Natural killer cell (primary cell): Measurements from ENCODE around the gene PTH1R. TPM values are rescaled to one million over a fixed set of nuclear protein-coding genes. Genes with fewer than 3 reads are reported as not detected.

ENCODE experiments used
- ATAC-seq, 3 donors: fragments of 150-1000 bp in 2 of 3; fragments of 200-7000 bp in 1 of 3; cut with Tn5 transposase; 1 replicate in 1 of 3; 2 replicates in 2 of 3; pipeline ENCODE4 v1.10.0; 2021; ENCODE audit warnings: mild to moderate bottlenecking in 2 of 3, moderate library complexity in 2 of 3
- DNase-seq, 2 donors: peaks; one replicate each; pipeline versions ENCODE4 v3.0.0 to v3.0.0-alpha.2; 2013 to 2021; ENCODE audit warnings: mixed read lengths in 1 of 2
- H3K27ac ChIP-seq: one replicate; pipeline ENCODE4 v1.5.1; 2013; ENCODE audit warnings: mild to moderate bottlenecking, low read length
- H3K27me3 ChIP-seq: one replicate; pipeline ENCODE4 v1.6.1; 2013; ENCODE audit warnings: low read length; ENCODE audit not compliant: control insufficient read depth, insufficient read depth
- H3K36me3 ChIP-seq: one replicate; pipeline ENCODE4 v1.6.1; 2013; ENCODE audit warnings: low read length; ENCODE audit not compliant: control insufficient read depth, insufficient read depth
- H3K4me1 ChIP-seq: one replicate; pipeline ENCODE4 v1.6.1; 2013; ENCODE audit warnings: low read length; ENCODE audit not compliant: control insufficient read depth, insufficient read depth
- H3K4me3 ChIP-seq: one replicate; pipeline ENCODE4 v1.5.1; 2013; ENCODE audit warnings: low read length
- H3K9me3 ChIP-seq: one replicate; pipeline ENCODE4 v1.6.1; 2013; ENCODE audit warnings: low read length; ENCODE audit not compliant: control insufficient read depth, insufficient read depth
- H3K27ac Mint-ChIP-seq, 2 donors: one replicate each; pipeline ENCODE4 v1.8.0; 2022; ENCODE audit warnings: mild to moderate bottlenecking in 2 of 2, mixed read lengths in 2 of 2, moderate library complexity in 1 of 2
- H3K27me3 Mint-ChIP-seq, 2 donors: one replicate each; pipeline ENCODE4 v1.8.0; 2022; ENCODE audit warnings: low read depth in 2 of 2, mixed read lengths in 2 of 2
- H3K36me3 Mint-ChIP-seq: one replicate; pipeline ENCODE4 v1.8.0; 2022; ENCODE audit warnings: mixed read lengths
- H3K4me1 Mint-ChIP-seq, 2 donors: one replicate each; pipeline ENCODE4 v1.8.0; 2022; ENCODE audit warnings: mixed read lengths in 2 of 2
- H3K4me3 Mint-ChIP-seq: one replicate; pipeline ENCODE4 v1.8.0; 2022; ENCODE audit warnings: mild to moderate bottlenecking, moderate library complexity, mixed read lengths
- H3K9me3 Mint-ChIP-seq, 2 donors: one replicate each; pipeline ENCODE4 v1.8.0; 2022; ENCODE audit warnings: mixed read lengths in 2 of 2
- whole genome bisulfite sequencing: methylation state at CpG from one replicate; pipeline ENCODE4 v1.1.7; 2013; ENCODE audit warnings: missing lambda C conversion rate; ENCODE audit not compliant: insufficient coverage; 5-methylcytosine and 5-hydroxymethylcytosine counted together
- intact Hi-C: fragments of 100-400 bp; cut with micrococcal nuclease; formaldehyde crosslinking; loops from one replicate; pipeline ENCODE4 v1.14.2; 2022
- total RNA-seq, 4 donors: library from RNA; stranded (reverse); fragments of 120-200 nt in 1 of 4; gene quantifications; one replicate each; pipeline versions ENCODE4 v1.2.3 to v1.2.4, GENCODE V29; 2013 to 2022
- TF ChIP-seq, protein P1 (sequence below): fragments of 200-600 bp; IDR thresholded peaks from one replicate; pipeline ENCODE4 v1.8.0; 2022; ENCODE audit warnings: antibody characterized with exemption

Gene PTH1R
- total RNA-seq: not detected
- total RNA-seq (2013): not detected

DNA sequence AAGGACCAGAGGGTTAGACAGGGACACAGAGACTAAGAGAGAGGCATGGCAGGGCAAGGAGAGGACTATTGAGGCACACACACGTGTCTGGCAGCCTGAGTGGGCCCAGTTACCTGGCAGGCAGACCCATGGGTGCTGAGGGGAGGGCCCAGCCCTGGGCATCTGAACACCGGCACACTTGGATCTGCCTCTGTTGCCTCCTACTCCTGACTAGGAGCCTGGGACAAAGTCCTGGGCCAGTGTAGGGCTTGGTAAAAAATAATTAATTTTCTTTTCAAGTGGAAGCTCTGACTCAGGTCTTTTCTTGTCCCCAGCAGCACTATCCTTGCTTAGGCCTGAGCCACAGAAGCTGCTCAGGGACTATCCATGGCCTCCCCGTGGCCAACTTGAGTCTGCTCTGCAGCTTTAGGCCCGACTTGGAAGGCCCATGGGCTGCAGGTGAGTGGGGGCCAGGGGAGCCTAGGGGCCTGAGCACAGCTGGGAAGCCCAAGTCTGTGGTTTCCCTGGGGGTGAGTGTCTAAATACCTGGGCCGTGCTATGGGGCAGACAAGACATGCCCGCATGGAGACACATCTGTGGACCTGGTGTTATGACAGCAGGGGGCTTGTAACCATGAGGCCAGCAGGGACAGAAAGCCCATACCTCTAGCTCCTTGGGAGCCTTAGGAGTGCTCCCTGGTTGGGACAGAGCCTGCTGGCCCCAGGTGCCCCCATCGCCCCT, at the start of gene PTH1R:
Gene PTH1R (plus strand): TSS at position 316 of the 720 bp plus-strand sequence. CDS start 5,839 bp downstream, outside the sequence.
- H3K36me3 Mint-ChIP-seq: no peaks in the 10 kb centered on the region
- no peak for DNase-seq
- ATAC-seq: no peak
- peaks cover 13 to 22% of the 10 kb centered on the region in 2 donors for H3K27me3 Mint-ChIP-seq
- intact Hi-C loops: no loop called here
- TF ChIP-seq, protein P1, sequence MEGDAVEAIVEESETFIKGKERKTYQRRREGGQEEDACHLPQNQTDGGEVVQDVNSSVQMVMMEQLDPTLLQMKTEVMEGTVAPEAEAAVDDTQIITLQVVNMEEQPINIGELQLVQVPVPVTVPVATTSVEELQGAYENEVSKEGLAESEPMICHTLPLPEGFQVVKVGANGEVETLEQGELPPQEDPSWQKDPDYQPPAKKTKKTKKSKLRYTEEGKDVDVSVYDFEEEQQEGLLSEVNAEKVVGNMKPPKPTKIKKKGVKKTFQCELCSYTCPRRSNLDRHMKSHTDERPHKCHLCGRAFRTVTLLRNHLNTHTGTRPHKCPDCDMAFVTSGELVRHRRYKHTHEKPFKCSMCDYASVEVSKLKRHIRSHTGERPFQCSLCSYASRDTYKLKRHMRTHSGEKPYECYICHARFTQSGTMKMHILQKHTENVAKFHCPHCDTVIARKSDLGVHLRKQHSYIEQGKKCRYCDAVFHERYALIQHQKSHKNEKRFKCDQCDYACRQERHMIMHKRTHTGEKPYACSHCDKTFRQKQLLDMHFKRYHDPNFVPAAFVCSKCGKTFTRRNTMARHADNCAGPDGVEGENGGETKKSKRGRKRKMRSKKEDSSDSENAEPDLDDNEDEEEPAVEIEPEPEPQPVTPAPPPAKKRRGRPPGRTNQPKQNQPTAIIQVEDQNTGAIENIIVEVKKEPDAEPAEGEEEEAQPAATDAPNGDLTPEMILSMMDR: no peak
- Histone ChIP-seq H3K27me3 (peaks cover 15% of the 10 kb centered on the region), H3K4me1 (peaks cover 24% of the 10 kb centered on the region), H3K36me3 (no peaks in the 10 kb centered on the region), H3K27ac (no peak within 1 kb of the TSS), H3K4me3 (no peak within 1 kb of the TSS), H3K9me3 (no peaks in the 10 kb centered on the region)
- H3K4me3 Mint-ChIP-seq: peak within 1 kb of the TSS; percentile 33
- WGBS: 80% methylated on average over 7 of the region's 7 CpGs
- peak within 1 kb of the TSS in 1 of 2 donors; percentile 47 for H3K27ac Mint-ChIP-seq
- peaks cover 20 to 30% of the 10 kb centered on the region in 2 donors for H3K4me1 Mint-ChIP-seq
- H3K9me3 Mint-ChIP-seq: no peaks in the 10 kb centered on the region

DNA sequence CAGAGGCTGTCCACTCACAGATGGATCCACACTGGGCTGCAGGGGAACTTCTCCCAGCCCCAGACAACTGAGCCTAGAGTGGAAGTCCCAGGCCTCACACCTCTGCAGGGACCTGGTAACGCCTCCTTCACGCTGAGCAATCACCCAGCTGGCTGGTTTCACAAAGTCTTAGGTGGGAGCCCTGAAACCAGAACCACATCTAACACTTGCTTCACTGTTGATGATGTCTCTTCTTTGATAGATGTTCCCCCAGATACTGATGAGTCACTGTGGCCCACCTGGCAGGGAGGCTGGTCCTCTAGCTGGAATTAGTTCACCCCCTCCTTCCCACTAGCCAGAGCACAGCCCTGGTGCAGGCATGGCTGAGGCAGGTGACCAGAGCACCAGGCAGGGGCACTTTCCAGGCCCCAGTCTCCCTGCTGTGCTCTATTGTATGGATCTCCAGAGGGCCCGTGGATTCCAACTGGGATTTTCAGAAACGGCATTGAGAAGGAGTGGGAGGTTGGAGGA, 47.8 kb upstream of the PTH1R start:
- no peaks in the 10 kb centered on the region for H3K9me3 ChIP-seq
- ATAC-seq: peak; percentile 96 to 98 (median 96)
- TF ChIP-seq, protein P1: no peak
- H3K36me3 ChIP-seq: no peaks in the 10 kb centered on the region
- peak overlapping the region; percentile 19 for H3K27ac ChIP-seq
- Mint-ChIP-seq H3K36me3 (no peaks in the 10 kb centered on the region), H3K4me3 (peak overlapping the region; percentile 17), H3K9me3 (no peaks in the 10 kb centered on the region), H3K4me1 (peaks cover 23 to 35% of the 10 kb centered on the region in 2 donors), H3K27me3 (no peaks in the 10 kb centered on the region), H3K27ac (peak overlapping the region; percentile 77 to 92)
- 56% methylated on average over 4 of the region's 4 CpGs for WGBS
- no peak overlapping the region for H3K4me3 ChIP-seq
- peaks cover 6% of the 10 kb centered on the region for H3K4me1 ChIP-seq
- intact Hi-C loops: loop anchor here (2.0 kb wide), 1 partner anchor 15 kb away; no protein-coding TSS in a partner anchor
- no peaks in the 10 kb centered on the region for H3K27me3 ChIP-seq
- DNase-seq: peak; percentile 42 to 59

DNA sequence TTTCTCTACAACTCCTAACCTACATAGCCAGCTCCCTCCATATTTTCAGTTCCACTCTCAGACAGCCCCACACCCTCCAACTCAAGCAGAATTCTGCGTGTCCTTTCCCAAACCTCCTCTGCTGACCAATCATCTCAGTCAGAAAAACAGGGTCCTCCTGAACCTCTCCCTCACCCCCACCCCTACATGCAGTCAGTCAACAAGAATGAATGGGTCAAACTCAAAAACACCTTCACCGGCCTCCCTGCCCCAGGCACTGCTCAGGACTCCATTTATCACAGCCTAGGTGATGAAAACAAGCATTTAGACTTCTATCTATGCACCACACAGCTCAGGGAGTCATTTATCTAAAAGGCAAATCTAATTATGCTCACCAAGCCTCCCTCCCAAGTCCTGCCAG, 46.7 kb upstream of the PTH1R start:
- DNase-seq: no peak

More for the DNA sequence above, 46.7 kb upstream of the PTH1R start:
- intact Hi-C loops: no loop called here
- Histone ChIP-seq H3K36me3 (no peaks in the 10 kb centered on the region), H3K4me1 (peaks cover 6% of the 10 kb centered on the region), H3K4me3 (no peak overlapping the region), H3K9me3 (no peaks in the 10 kb centered on the region), H3K27me3 (no peaks in the 10 kb centered on the region), H3K27ac (no peak overlapping the region)
- TF ChIP-seq, protein P1: no peak
- no peak for ATAC-seq
- 95% methylated on average over 2 of the region's 2 CpGs for WGBS
- H3K27ac Mint-ChIP-seq: peak overlapping the region in 1 of 2 donors; percentile 92
- peaks cover 23 to 35% of the 10 kb centered on the region in 2 donors for H3K4me1 Mint-ChIP-seq
- H3K27me3 Mint-ChIP-seq: no peaks in the 10 kb centered on the region
- no peaks in the 10 kb centered on the region for H3K36me3 Mint-ChIP-seq
- H3K4me3 Mint-ChIP-seq: no peak overlapping the region
- no peaks in the 10 kb centered on the region for H3K9me3 Mint-ChIP-seq
